H1 (cell line): ENCODE measurements around the gene CMYA5. TPM values are rescaled to one million over a fixed set of nuclear protein-coding genes. Genes with fewer than 3 reads are reported as not detected.

Experiments used
- CTCF ChIA-PET: fragments of 300-600 bp; sonication (Branson Sonifier 250); formaldehyde crosslinking; loops from one replicate; lab custom pipeline; 2021; ENCODE audit not compliant: partially characterized antibody; lab: Charles Lee
- POLR2A ChIA-PET: fragments of 300-600 bp; sonication (Branson Sonifier 250); formaldehyde crosslinking; loops from one replicate; lab custom pipeline; 2021; ENCODE audit warnings: inconsistent platforms; ENCODE audit not compliant: partially characterized antibody; lab: Charles Lee
- DNase-seq, 2 experiments: peaks; one replicate each; pipeline versions ENCODE4 v3.0.0 to v3.0.0-alpha.2; 2010 to 2022; ENCODE audit warnings: low spot score in 2 of 2, low read depth in 1 of 2, mixed read lengths in 1 of 2
- FAIRE-seq: peaks from 2 replicates; lab custom pipeline; 2011; peaks lifted over from hg19 to GRCh38; lab: Jason Lieb, UNC
- H2AFZ ChIP-seq: 2 replicates; pipeline ENCODE4 v1.8.1; 2012; ENCODE audit warnings: low read length, inconsistent platforms
- H2AK5ac ChIP-seq: 2 replicates; pipeline ENCODE4 v1.6.1; 2013; ENCODE audit warnings: low read depth, low read length
- H2BK120ac ChIP-seq: replicated peaks from 2 replicates; pipeline ENCODE3; 2013; ENCODE audit warnings: low read depth, low read length, inconsistent platforms
- H2BK12ac ChIP-seq: 2 replicates; pipeline ENCODE4 v1.6.1; 2013; ENCODE audit warnings: low read depth, low read length
- H2BK15ac ChIP-seq: 2 replicates; pipeline ENCODE4 v1.6.1; 2013; ENCODE audit warnings: low read length
- H2BK20ac ChIP-seq: 2 replicates; pipeline ENCODE4 v1.6.1; 2013; ENCODE audit warnings: low read length
- H2BK5ac ChIP-seq: 2 replicates; pipeline ENCODE4 v1.6.1; 2013; ENCODE audit warnings: low read depth, low read length
- H3K14ac ChIP-seq: 2 replicates; pipeline ENCODE4 v1.6.1; 2013; ENCODE audit warnings: inconsistent platforms; ENCODE audit not compliant: insufficient read length
- H3K18ac ChIP-seq: 2 replicates; pipeline ENCODE4 v1.6.1; 2013; ENCODE audit warnings: low read length; ENCODE audit errors: extremely low read depth
- H3K23ac ChIP-seq: 2 replicates; pipeline ENCODE4 v1.6.1; 2013; ENCODE audit warnings: inconsistent platforms; ENCODE audit not compliant: insufficient read length
- H3K23me2 ChIP-seq: 2 replicates; pipeline ENCODE4 v1.6.1; 2013; ENCODE audit warnings: low read depth, low read length
- H3K27ac ChIP-seq: 2 replicates; pipeline ENCODE4 v1.6.1; 2011; ENCODE audit warnings: low read depth, low read length, inconsistent platforms
- H3K27me3 ChIP-seq, 4 experiments: replicated peaks in 1 of 4; 1 replicate in 1 of 4; 2 replicates in 3 of 4; pipeline versions ENCODE4 v1.6.1 to v1.8.1; 2011 to 2013; ENCODE audit warnings: low read length in 3 of 4, mild to moderate bottlenecking in 3 of 4, inconsistent platforms in 2 of 4, mixed read lengths in 2 of 4, moderate library complexity in 1 of 4; ENCODE audit not compliant: control insufficient read depth in 3 of 4, insufficient read depth in 3 of 4; ENCODE audit errors: extremely low read depth in 1 of 4
- H3K36me3 ChIP-seq, 4 experiments: 2 replicates each; pipeline versions ENCODE4 v1.6.1 to v1.8.1; 2011 to 2013; ENCODE audit warnings: mild to moderate bottlenecking in 4 of 4, low read length in 3 of 4, moderate library complexity in 2 of 4, control low read depth in 1 of 4, inconsistent platforms in 1 of 4; ENCODE audit not compliant: insufficient read depth in 4 of 4, control insufficient read depth in 2 of 4
- H3K4ac ChIP-seq: replicated peaks from 2 replicates; pipeline ENCODE3; 2013; ENCODE audit warnings: low read length, low read depth, mixed read lengths, inconsistent platforms; ENCODE audit not compliant: insufficient read length
- H3K4me1 ChIP-seq, 4 experiments: replicated peaks in 1 of 4; 1 replicate in 1 of 4; 2 replicates in 3 of 4; pipeline versions ENCODE4 v1.6.1 to v1.8.1; 2011 to 2013; ENCODE audit warnings: low read length in 3 of 4, inconsistent platforms in 2 of 4, mixed read lengths in 1 of 4; ENCODE audit not compliant: insufficient read depth in 4 of 4, control insufficient read depth in 3 of 4
- H3K4me2 ChIP-seq, 2 experiments: 2 replicates each; pipeline versions ENCODE4 v1.6.1 to v1.8.1; 2011 to 2013; ENCODE audit warnings: low read depth in 2 of 2, low read length in 2 of 2, control low read depth in 1 of 2, inconsistent platforms in 1 of 2, mild to moderate bottlenecking in 1 of 2; ENCODE audit not compliant: insufficient read depth in 1 of 2
- H3K4me3 ChIP-seq, 4 experiments: fragments of 200-600, 300-600 bp in 1 of 4; sonication (generic), shearing (Covaris generic), sonication (Bioruptor Twin) in 1 of 4; 2 replicates each; pipeline versions ENCODE4 v1.5.1 to v1.8.1; 2011 to 2016; ENCODE audit warnings: low read length in 4 of 4, low read depth in 3 of 4, control low read depth in 2 of 4, inconsistent platforms in 2 of 4, mild to moderate bottlenecking in 2 of 4, mixed read lengths in 1 of 4, moderate library complexity in 1 of 4; ENCODE audit not compliant: insufficient read depth in 2 of 4; ENCODE audit errors: extremely low read depth in 1 of 4
- H3K56ac ChIP-seq: replicated peaks from 2 replicates; pipeline ENCODE3; 2013; ENCODE audit warnings: low read depth, mild to moderate bottlenecking, mixed read lengths, low read length, inconsistent platforms; ENCODE audit not compliant: insufficient read length
- H3K79me1 ChIP-seq: 2 replicates; pipeline ENCODE4 v1.6.1; 2013; ENCODE audit warnings: low read depth, low read length, control low read depth
- H3K79me2 ChIP-seq, 2 experiments: 2 replicates each; pipeline versions ENCODE4 v1.6.1 to v1.8.1; 2012 to 2013; ENCODE audit warnings: low read length in 2 of 2, mild to moderate bottlenecking in 2 of 2, inconsistent platforms in 1 of 2; ENCODE audit not compliant: insufficient read depth in 2 of 2, control insufficient read depth in 1 of 2
- H3K9ac ChIP-seq, 4 experiments: replicated peaks in 1 of 4; 1 replicate in 1 of 4; 2 replicates in 3 of 4; pipeline versions ENCODE4 v1.6.1 to v1.8.1; 2011 to 2013; ENCODE audit warnings: low read depth in 3 of 4, low read length in 3 of 4, control low read depth in 2 of 4, mild to moderate bottlenecking in 2 of 4, moderate library complexity in 2 of 4, inconsistent platforms in 1 of 4; ENCODE audit errors: extremely low read depth in 1 of 4
- H3K9me3 ChIP-seq, 2 experiments: 2 replicates each; pipeline versions ENCODE4 v1.6.1 to v1.8.1; 2012 to 2013; ENCODE audit warnings: mild to moderate bottlenecking in 2 of 2, moderate library complexity in 2 of 2, control low read depth in 1 of 2, inconsistent platforms in 1 of 2, low read depth in 1 of 2, low read length in 1 of 2, mixed read lengths in 1 of 2; ENCODE audit not compliant: insufficient read depth in 2 of 2
- H4K20me1 ChIP-seq, 2 experiments: replicated peaks in 1 of 2; 2 replicates each; pipeline versions ENCODE3 to v1.8.1; 2011 to 2013; ENCODE audit warnings: inconsistent platforms in 2 of 2, low read length in 2 of 2, mild to moderate bottlenecking in 1 of 2; ENCODE audit not compliant: insufficient read depth in 2 of 2, control insufficient read depth in 1 of 2
- H4K5ac ChIP-seq: 2 replicates; pipeline ENCODE4 v1.6.1; 2013; ENCODE audit warnings: low read length, low read depth, mixed read lengths, inconsistent platforms; ENCODE audit not compliant: insufficient read length
- H4K8ac ChIP-seq: 2 replicates; pipeline ENCODE4 v1.8.0; 2013; ENCODE audit warnings: mild to moderate bottlenecking, moderate library complexity, low read length, inconsistent platforms; ENCODE audit not compliant: insufficient read depth; ENCODE audit errors: extremely low read depth
- H4K91ac ChIP-seq: replicated peaks from 2 replicates; pipeline ENCODE3; 2013; ENCODE audit warnings: low read length, mixed read lengths, inconsistent platforms; ENCODE audit not compliant: insufficient read length
- EZH2 ChIP-seq: fragments of 200-600 bp; sonication (generic); IDR thresholded peaks from 2 replicates; pipeline ENCODE4 v1.7.1; 2012; ENCODE audit warnings: low read depth, mild to moderate bottlenecking, moderate library complexity, low read length, inconsistent platforms; ENCODE audit not compliant: severe bottlenecking
- SP4 ChIP-seq: IDR thresholded peaks from 2 replicates; pipeline ENCODE4 v1.6.1; 2012; ENCODE audit warnings: low read length, inconsistent platforms
- TEAD4 ChIP-seq: IDR thresholded peaks from 2 replicates; pipeline ENCODE4 v1.6.1; 2012; ENCODE audit warnings: low read depth, low read length, inconsistent platforms, mixed read lengths
- WGBS, 2 experiments: shearing (Covaris generic) in 1 of 2; methylation state at CpG; one replicate each; pipeline versions ENCODE4 v1.1.6 to v1.1.7; 2013 to 2015; ENCODE audit warnings: low lambda C conversion rate in 2 of 2, mixed read lengths in 2 of 2, inconsistent platforms in 1 of 2, low coverage in 1 of 2, missing lambda C conversion rate in 1 of 2; ENCODE audit not compliant: insufficient replicate concordance in 2 of 2, insufficient coverage in 1 of 2, insufficient read length in 1 of 2; ENCODE audit errors: extremely low coverage in 1 of 2, missing lambda C conversion rate in 1 of 2; 5-methylcytosine and 5-hydroxymethylcytosine counted together
- polyA plus RNA-seq, 7 experiments: library from polyadenylated mRNA; depleted of rRNA in 3 of 7; stranded (reverse) in 5 of 7; unstranded in 2 of 7; fragments of >200 nt in 5 of 7; fragments of 200-250 nt in 2 of 7; gene quantifications; 1 replicate in 5 of 7; 2 replicates in 1 of 7; 4 replicates in 1 of 7; pipeline versions ENCODE4 v1.2.1 to v1.2.3, GENCODE V29; 2011 to 2013; ENCODE audit warnings: missing spikeins in 2 of 7, mixed read lengths in 2 of 7
- total RNA-seq: library from RNA; stranded (reverse); fragmentation: NEBNext Ultra II Directional; extraction: Animal tissue kit (Norgen Biotek cat#: 25700); gene quantifications from 2 replicates; pipeline ENCODE4 v1.2.1, GENCODE V29; 2021
- TF ChIP-seq, protein P1 (sequence below): IDR thresholded peaks from 2 replicates; pipeline ENCODE4 v1.6.1; 2012; ENCODE audit warnings: inconsistent platforms

Gene CMYA5
- total and polyA plus RNA-seq, 2 of the 8 experiments (the other 6 are each of a cell fraction or from before 2014, with no cell fraction given): 0.88 to 0.95 TPM

DNA sequence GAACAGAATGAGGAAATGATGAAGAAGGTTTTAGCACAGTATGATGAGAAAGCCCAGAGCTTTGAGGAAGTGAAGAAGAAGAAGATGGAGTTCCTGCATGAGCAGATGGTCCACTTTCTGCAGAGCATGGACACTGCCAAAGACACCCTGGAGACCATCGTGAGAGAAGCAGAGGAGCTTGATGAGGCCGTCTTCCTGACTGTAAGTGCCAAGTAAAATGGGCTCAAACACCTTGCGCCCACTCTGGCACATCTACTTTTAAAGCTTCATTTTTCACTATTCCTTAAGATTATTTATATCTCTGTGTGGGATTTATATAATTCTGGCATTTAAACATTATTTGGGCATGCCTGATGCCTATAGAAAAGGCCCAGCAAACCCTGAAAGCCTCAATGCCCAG lies 55.6 kb downstream of the CMYA5 start:
- Histone ChIP-seq H3K79me2 (no peaks in the 10 kb centered on the region), H3K27me3 (no peaks in the 10 kb centered on the region), H2AFZ (no peak overlapping the region), H3K79me1 (no peaks in the 10 kb centered on the region), H3K14ac (no peak overlapping the region), H3K27ac (no peak overlapping the region), H3K9ac (no peak overlapping the region), H3K4me2 (no peak overlapping the region), H2BK5ac (no peak overlapping the region), H3K23me2 (no peaks in the 10 kb centered on the region), H4K91ac (no peak overlapping the region), H3K56ac (no peak overlapping the region), H2BK120ac (no peak overlapping the region), H3K4me1 (peaks cover 0 to 17% (median 6%) of the 10 kb centered on the region in 4 experiments; a peak in 3 of 7 replicates), H4K8ac (no peak overlapping the region; the same call in 1 of the 2 replicates), H2BK12ac (no peak overlapping the region), H3K4me3 (no peak overlapping the region), H4K20me1 (no peaks in the 10 kb centered on the region), H3K9me3 (no peaks in the 10 kb centered on the region), H2BK20ac (no peak overlapping the region; the same call in 1 of the 2 replicates), H3K36me3 (no peaks in the 10 kb centered on the region), H3K4ac (no peak overlapping the region), H2AK5ac (no peak overlapping the region), H2BK15ac (no peak overlapping the region), H3K18ac (no peak overlapping the region; the same call in 1 of the 2 replicates), H3K23ac (no peak overlapping the region), H4K5ac (no peak overlapping the region)
- FAIRE-seq: no peak
- POLR2A ChIA-PET: no interaction called here
- TF ChIP-seq EZH2 (no peak), SP4 (no peak), TEAD4 (no peak)
- TF ChIP-seq, protein P1, sequence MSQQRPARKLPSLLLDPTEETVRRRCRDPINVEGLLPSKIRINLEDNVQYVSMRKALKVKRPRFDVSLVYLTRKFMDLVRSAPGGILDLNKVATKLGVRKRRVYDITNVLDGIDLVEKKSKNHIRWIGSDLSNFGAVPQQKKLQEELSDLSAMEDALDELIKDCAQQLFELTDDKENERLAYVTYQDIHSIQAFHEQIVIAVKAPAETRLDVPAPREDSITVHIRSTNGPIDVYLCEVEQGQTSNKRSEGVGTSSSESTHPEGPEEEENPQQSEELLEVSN: no peak
- CTCF ChIA-PET: interaction anchor here (2.0 kb wide), 1 partner anchor 29 kb away, joined by 6 read pairs; no protein-coding TSS in a partner anchor
- 98% methylated on average over 3 of the region's 3 CpGs; no CpG with 5 or more reads in 1 of the 2 experiments for WGBS, 2 experiments
- DNase-seq: no peak
